Upper lobe of left lung (tissue), 4 donors: ENCODE data around the gene GIT2.
"Not testable (repeated sequence)": the region's sequence is repeated elsewhere in the genome, so short reads cannot be mapped to it uniquely, and the experiment has no call there.

Experiments
- CTCF ChIP-seq, 6 experiments: fragments of 450-650 bp in 4 of 6; fragments of 200-600 bp in 2 of 6; sonication (generic) in 2 of 6; IDR thresholded peaks; one replicate each; pipeline ENCODE4 v1.5.1; 2016 to 2019; ENCODE audit warnings: antibody characterized with exemption in 6 of 6
- POLR2A ChIP-seq, 4 donors: fragments of 450-650 bp; IDR thresholded peaks; one replicate each; pipeline ENCODE4 v1.5.1; 2016 to 2017; ENCODE audit warnings: antibody characterized with exemption in 4 of 4, mild to moderate bottlenecking in 2 of 4
- POLR2AphosphoS5 ChIP-seq, 2 donors: sonication (generic); formaldehyde crosslinking; IDR thresholded peaks; one replicate each; pipeline ENCODE4 v1.5.1; 2017; ENCODE audit warnings: antibody characterized with exemption in 2 of 2

- not testable (repeated sequence) for TF ChIP-seq POLR2AphosphoS5, CTCF, POLR2A (IDR thresholded peaks at IDR 0.05)
Observed at GRCh38 chr12:109929326-109929725, 66.8 kb downstream of the GIT2 start.
